ENCODE data around the gene CCL13.
A peak's percentile ranks its signal among the peaks of the same experiment; 100 is the strongest.
"Not testable (repeated sequence)": the region's sequence is repeated elsewhere in the genome, so short reads cannot be mapped to it uniquely, and the experiment has no call there.

CCL13 gene

GRCh38 chr17:34356194-34356593 lies at the start of gene CCL13:
Gene CCL13, plus strand, starts transcription at chr17:34356480. Its CDS starts 47 bp downstream, at chr17:34356527.
- DNase-seq (ENCODE audit: low spot score) = no peak

- no peak for DNase-seq (ENCODE audit: low spot score)
These were observed 49.2 kb upstream of the CCL13 start for GRCh38 chr17:34307110-34307509.

GRCh38 chr17:34308371-34308770 lies 47.9 kb upstream of the CCL13 start:
- DNase-seq (ENCODE audit: low spot score) = no peak

- no peak for DNase-seq (ENCODE audit: low spot score)
These were observed 45.0 kb upstream of the CCL13 start for GRCh38 chr17:34311291-34311690.

GRCh38 chr17:34312080-34312479 lies 44.2 kb upstream of the CCL13 start:
- no peak for DNase-seq (ENCODE audit: low spot score)

GRCh38 chr17:34313164-34313563 lies 43.1 kb upstream of the CCL13 start:
- no peak for DNase-seq (ENCODE audit: low spot score)

- DNase-seq (ENCODE audit: low spot score) = no peak
These were observed 42.0 kb upstream of the CCL13 start for GRCh38 chr17:34314279-34314678.

- DNase-seq (ENCODE audit: low spot score) = no peak
These were observed 37.8 kb upstream of the CCL13 start for GRCh38 chr17:34318474-34318873.

- DNase-seq (ENCODE audit: low spot score) = no peak
These were observed 37.2 kb upstream of the CCL13 start, which contains the start of gene CCL8 for GRCh38 chr17:34319039-34319483. Gene CCL8, plus strand, starts transcription at chr17:34319435. Its CDS starts 67 bp downstream, at chr17:34319502.

GRCh38 chr17:34321964-34322363 lies 34.3 kb upstream of the CCL13 start:
- DNase-seq (ENCODE audit: low spot score) = no peak

- not testable (repeated sequence) for DNase-seq (ENCODE audit: low spot score)
These were observed 28.7 kb upstream of the CCL13 start for GRCh38 chr17:34327580-34327979.

- no peak for DNase-seq (ENCODE audit: low spot score)
These were observed 18.6 kb upstream of the CCL13 start for GRCh38 chr17:34337701-34338100.

- no peak for DNase-seq (ENCODE audit: low spot score)
These were observed 17.0 kb upstream of the CCL13 start for GRCh38 chr17:34339138-34339770.

GRCh38 chr17:34341916-34342315 lies 14.4 kb upstream of the CCL13 start:
- no peak for DNase-seq (ENCODE audit: low spot score)

- no peak for DNase-seq (ENCODE audit: low spot score)
These were observed 9.2 kb upstream of the CCL13 start for GRCh38 chr17:34347063-34347462.

- DNase-seq (ENCODE audit: low spot score) = no peak
These were observed 6.5 kb upstream of the CCL13 start for GRCh38 chr17:34349751-34350150.

GRCh38 chr17:34351096-34351495 lies 5.2 kb upstream of the CCL13 start:
- DNase-seq (ENCODE audit: low spot score) = no peak

GRCh38 chr17:34352191-34352590 lies 4.1 kb upstream of the CCL13 start:
- DNase-seq (ENCODE audit: low spot score) = no peak

- DNase-seq (ENCODE audit: low spot score) = no peak
These were observed 1.6 kb upstream of the CCL13 start for GRCh38 chr17:34354637-34355036.

- DNase-seq (ENCODE audit: low spot score) = no peak
These were observed 1.1 kb downstream of the CCL13 start for GRCh38 chr17:34357398-34357797.

GRCh38 chr17:34358631-34359030 lies 2.4 kb downstream of the CCL13 start:
- no peak for DNase-seq (ENCODE audit: low spot score)

- DNase-seq (ENCODE audit: low spot score) = no peak
These were observed 4.5 kb downstream of the CCL13 start for GRCh38 chr17:34360601-34361270.

- peak; percentile 88 for DNase-seq (ENCODE audit: low spot score)
These were observed 5.3 kb downstream of the CCL13 start for GRCh38 chr17:34361478-34362061.
